Measurements from ENCODE around the gene SORBS2.

The SORBS2 gene

GRCh38 chr4:185648631-185649030, 163.4 kb downstream of the SORBS2 start:
- ChIA-PET CTCF (no interaction called here), POLR2A (ENCODE audit: low non-redundant PET) (no interaction called here)
- no peak for TF ChIP-seq CTCF (conservative IDR thresholded peaks at IDR 0.05; ENCODE audit: low read depth)
- H3K27ac ChIP-seq = no peak overlapping the region
- no peak for DNase-seq (ENCODE audit: low spot score)

GRCh38 chr4:185645403-185645802, 166.6 kb downstream of the SORBS2 start:
- no peak for TF ChIP-seq CTCF (conservative IDR thresholded peaks at IDR 0.05; ENCODE audit: low read depth)
- CTCF ChIA-PET = no interaction called here
- no peak for DNase-seq (ENCODE audit: low spot score)
- POLR2A ChIA-PET (ENCODE audit: low non-redundant PET) = no interaction called here
- H3K27ac ChIP-seq = no peak overlapping the region

- TF ChIP-seq CTCF (conservative IDR thresholded peaks at IDR 0.05; ENCODE audit: low read depth) = no peak
- no peak for DNase-seq (ENCODE audit: low spot score)
These were observed 167.6 kb downstream of the SORBS2 start for GRCh38 chr4:185644408-185644807.

GRCh38 chr4:185642907-185643306, 169.1 kb downstream of the SORBS2 start:
- DNase-seq (ENCODE audit: low spot score) = no peak
- ChIA-PET POLR2A (ENCODE audit: low non-redundant PET) (no interaction called here), CTCF (interaction anchor here (1.9 to 3.5 kb wide), 2 partner anchors 378 to 395 kb away, joined by 5 to 17 read pairs; no protein-coding TSS in a partner anchor)
- no peak for TF ChIP-seq CTCF (conservative IDR thresholded peaks at IDR 0.05; ENCODE audit: low read depth)
- H3K27ac ChIP-seq = no peak overlapping the region

More at GRCh38 chr4:185644408-185644807, 167.6 kb downstream of the SORBS2 start:
- ChIA-PET POLR2A (ENCODE audit: low non-redundant PET) (no interaction called here), CTCF (interaction anchor here (1.9 to 3.5 kb wide), 2 partner anchors 377 to 394 kb away, joined by 5 to 17 read pairs; no protein-coding TSS in a partner anchor)
- no peak overlapping the region for H3K27ac ChIP-seq

- peak; percentile 19 for DNase-seq (ENCODE audit: low spot score)
- peak; percentile 42 for TF ChIP-seq CTCF (conservative IDR thresholded peaks at IDR 0.05; ENCODE audit: low read depth)
- POLR2A ChIA-PET (ENCODE audit: low non-redundant PET) = no interaction called here
- CTCF ChIA-PET = interaction anchor here (0.6 to 3.5 kb wide), 8 partner anchors 10 to 397 kb away, joined by 3 to 25 read pairs (median 4); no protein-coding TSS in a partner anchor
- H3K27ac ChIP-seq = no peak overlapping the region
These were observed 171.0 kb downstream of the SORBS2 start for GRCh38 chr4:185640811-185641675.

GRCh38 chr4:185638548-185639301, 173.3 kb downstream of the SORBS2 start:
- CTCF ChIA-PET = interaction anchor here (0.6 to 2.8 kb wide), 4 partner anchors 383 to 537 kb away, joined by 3 to 25 read pairs (median 3); no protein-coding TSS in a partner anchor
- H3K27ac ChIP-seq = no peak overlapping the region
- TF ChIP-seq CTCF (conservative IDR thresholded peaks at IDR 0.05; ENCODE audit: low read depth) = no peak
- POLR2A ChIA-PET (ENCODE audit: low non-redundant PET) = no interaction called here
- no peak for DNase-seq (ENCODE audit: low spot score)
